ENCODE measurements around the gene DNAL1. TPM values are rescaled to one million over a fixed set of nuclear protein-coding genes. Genes with fewer than 3 reads are reported as not detected.

Gene DNAL1
- total RNA-seq, 1 donor from 2014 or later = 13.1 TPM

DNA sequence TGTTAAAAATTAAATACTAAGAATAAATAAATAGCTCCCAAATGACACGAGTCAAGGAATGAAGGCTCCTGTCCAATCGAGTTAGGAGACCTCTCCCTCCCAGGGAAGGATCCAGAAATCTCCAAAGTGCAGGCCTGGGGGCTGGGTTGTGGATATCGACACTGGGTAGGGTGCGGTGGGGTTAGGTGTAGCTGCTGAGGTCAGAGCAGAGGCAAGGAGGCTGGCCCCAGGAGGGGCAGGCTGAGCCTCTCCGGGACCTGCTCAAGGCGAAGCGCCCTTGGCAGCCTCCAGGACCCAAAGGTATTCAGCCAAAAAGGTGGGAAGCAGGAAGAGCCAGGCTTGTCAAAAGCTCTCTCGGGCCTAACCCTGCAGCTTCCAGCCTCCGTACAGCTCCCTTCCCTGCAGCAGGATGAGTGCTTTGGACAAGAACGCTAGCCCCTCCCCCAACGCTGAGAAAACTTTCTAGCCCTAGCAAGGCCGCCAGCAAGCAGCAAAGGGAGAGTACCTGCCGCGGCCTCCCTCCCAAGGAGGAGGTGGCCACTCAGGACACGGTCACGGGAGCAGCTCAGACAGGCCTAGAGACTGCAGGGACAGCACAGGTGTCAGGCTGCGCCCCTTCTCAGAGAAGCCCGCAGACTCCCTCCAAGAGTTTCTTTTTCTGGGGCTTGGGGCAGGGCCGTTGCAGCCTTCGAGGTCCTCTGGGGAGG lies 73.1 kb downstream of the DNAL1 start:
- Mint-ChIP-seq H3K4me1 (ENCODE audit: unreplicated experiment) (peaks cover 23% of the 10 kb centered on the region), H3K27ac (ENCODE audit: unreplicated experiment) (no peak overlapping the region), H3K4me3 (ENCODE audit: unreplicated experiment) (peak overlapping the region; percentile 57), H3K9me3 (ENCODE audit: unreplicated experiment) (no peaks in the 10 kb centered on the region), H3K27me3 (ENCODE audit: unreplicated experiment) (peaks cover 14% of the 10 kb centered on the region), H3K36me3 (ENCODE audit: low read depth, unreplicated experiment) (peaks cover 36% of the 10 kb centered on the region)
- no peak for DNase-seq (ENCODE audit: low spot score)
- no peak for TF ChIP-seq CTCF (IDR thresholded peaks at IDR 0.05; ENCODE audit: unreplicated experiment)

GRCh38 chr14:73718418-73719251 lies 73.8 kb downstream of the DNAL1 start:
- no peak for DNase-seq (ENCODE audit: low spot score)
- H3K4me3 Mint-ChIP-seq (ENCODE audit: unreplicated experiment) = peak overlapping the region; percentile 57
- H3K4me1 Mint-ChIP-seq (ENCODE audit: unreplicated experiment) = peaks cover 16% of the 10 kb centered on the region
- H3K27me3 Mint-ChIP-seq (ENCODE audit: unreplicated experiment) = peaks cover 7% of the 10 kb centered on the region
- H3K9me3 Mint-ChIP-seq (ENCODE audit: unreplicated experiment) = no peaks in the 10 kb centered on the region
- H3K27ac Mint-ChIP-seq (ENCODE audit: unreplicated experiment) = no peak overlapping the region
- H3K36me3 Mint-ChIP-seq (ENCODE audit: low read depth, unreplicated experiment) = peaks cover 34% of the 10 kb centered on the region
- TF ChIP-seq CTCF (IDR thresholded peaks at IDR 0.05; ENCODE audit: unreplicated experiment) = no peak

DNA sequence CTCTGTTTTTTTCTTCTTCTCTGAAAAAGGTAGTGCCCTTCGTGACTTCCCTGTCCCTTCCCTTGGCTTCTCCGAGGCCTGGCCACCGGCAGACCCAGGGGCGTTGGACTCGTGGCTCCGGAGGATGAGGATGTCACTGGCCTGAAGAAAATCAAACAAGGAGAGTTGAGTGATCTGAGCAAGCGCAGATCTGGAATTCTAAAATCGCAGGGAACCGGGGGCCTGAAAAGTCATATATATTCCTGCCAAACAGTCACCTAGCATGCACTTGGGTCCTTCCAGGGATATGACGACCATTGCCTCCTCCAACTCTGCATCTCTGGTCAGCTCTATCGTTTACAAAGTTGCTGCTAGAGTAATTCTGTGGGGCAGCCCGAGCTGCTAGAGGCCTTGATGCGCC lies 74.6 kb downstream of the DNAL1 start:
- Mint-ChIP-seq H3K4me1 (ENCODE audit: unreplicated experiment) (peaks cover 24% of the 10 kb centered on the region), H3K27me3 (ENCODE audit: unreplicated experiment) (peaks cover 6% of the 10 kb centered on the region), H3K4me3 (ENCODE audit: unreplicated experiment) (peak overlapping the region; percentile 60), H3K36me3 (ENCODE audit: low read depth, unreplicated experiment) (peaks cover 41% of the 10 kb centered on the region), H3K9me3 (ENCODE audit: unreplicated experiment) (no peaks in the 10 kb centered on the region), H3K27ac (ENCODE audit: unreplicated experiment) (no peak overlapping the region)
- TF ChIP-seq CTCF (IDR thresholded peaks at IDR 0.05; ENCODE audit: unreplicated experiment) = no peak
- DNase-seq (ENCODE audit: low spot score) = no peak

DNA sequence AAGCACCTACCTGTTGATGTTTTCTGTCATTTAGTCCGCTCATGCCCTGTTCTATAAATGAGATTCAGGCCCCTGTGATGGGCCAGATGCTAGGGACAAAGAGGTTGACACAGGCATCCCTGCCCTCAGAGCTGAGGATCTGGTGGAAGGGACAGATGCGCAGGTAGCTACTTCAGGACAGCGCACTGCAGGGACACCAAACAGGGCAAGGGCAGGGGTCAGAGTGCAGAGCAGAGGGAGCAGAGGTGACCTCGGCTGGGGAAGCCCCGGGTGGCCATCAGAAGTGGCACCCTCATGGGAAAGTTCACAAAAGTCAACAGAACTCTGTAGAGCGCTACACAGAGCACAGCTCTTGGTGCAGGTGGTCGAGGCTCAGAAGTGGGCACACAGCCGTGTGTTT lies 75.0 kb downstream of the DNAL1 start:
- Mint-ChIP-seq H3K27ac (ENCODE audit: unreplicated experiment) (no peak overlapping the region), H3K4me3 (ENCODE audit: unreplicated experiment) (peak overlapping the region; percentile 60), H3K9me3 (ENCODE audit: unreplicated experiment) (no peaks in the 10 kb centered on the region), H3K4me1 (ENCODE audit: unreplicated experiment) (peaks cover 25% of the 10 kb centered on the region), H3K36me3 (ENCODE audit: low read depth, unreplicated experiment) (peaks cover 41% of the 10 kb centered on the region), H3K27me3 (ENCODE audit: unreplicated experiment) (peaks cover 6% of the 10 kb centered on the region)
- TF ChIP-seq CTCF (IDR thresholded peaks at IDR 0.05; ENCODE audit: unreplicated experiment) = no peak
- no peak for DNase-seq (ENCODE audit: low spot score)

- Mint-ChIP-seq H3K4me1 (ENCODE audit: unreplicated experiment) (peaks cover 27% of the 10 kb centered on the region), H3K4me3 (ENCODE audit: unreplicated experiment) (no peak overlapping the region), H3K9me3 (ENCODE audit: unreplicated experiment) (no peaks in the 10 kb centered on the region), H3K27me3 (ENCODE audit: unreplicated experiment) (peaks cover 6% of the 10 kb centered on the region), H3K36me3 (ENCODE audit: low read depth, unreplicated experiment) (peaks cover 42% of the 10 kb centered on the region), H3K27ac (ENCODE audit: unreplicated experiment) (no peak overlapping the region)
- TF ChIP-seq CTCF (IDR thresholded peaks at IDR 0.05; ENCODE audit: unreplicated experiment) = no peak
- no peak for DNase-seq (ENCODE audit: low spot score)
Measured at GRCh38 chr14:73720636-73721035, 75.8 kb downstream of the DNAL1 start.

Data from endothelial cell (in vitro differentiated cells).